NCI-H1105 treated with DMSO at 0.1 percent for 48 hours (cell line): ENCODE results near the gene BSG.

Experiments used
- DNase-seq: peaks from one replicate; lab custom pipeline; 2025; lab: John Stamatoyannopoulos, UW

BSG gene

GRCh38 chr19:540867-541637 lies 31.3 kb upstream of the BSG start:
- no peak for DNase-seq

DNA sequence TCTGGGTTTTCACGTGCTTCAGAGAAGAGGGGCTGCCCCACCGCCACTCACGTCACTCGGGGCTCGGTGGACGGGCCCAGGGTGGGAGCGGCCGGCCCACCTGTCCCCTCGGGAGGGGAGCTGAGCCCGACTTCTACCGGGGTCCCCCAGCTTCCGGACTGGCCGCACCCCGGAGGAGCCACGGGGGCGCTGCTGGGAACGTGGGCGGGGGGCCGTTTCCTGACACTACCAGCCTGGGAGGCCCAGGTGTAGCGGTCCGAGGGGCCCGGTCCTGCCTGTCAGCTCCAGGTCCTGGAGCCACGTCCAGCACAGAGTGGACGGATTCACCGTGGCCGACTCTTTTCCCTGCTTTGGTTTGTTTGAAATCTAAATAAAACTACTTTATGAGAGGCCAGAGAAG lies 30.7 kb upstream of the BSG start:
- DNase-seq = no peak

- no peak for DNase-seq
Observed at GRCh38 chr19:542173-542866, 30.1 kb upstream of the BSG start.

DNA sequence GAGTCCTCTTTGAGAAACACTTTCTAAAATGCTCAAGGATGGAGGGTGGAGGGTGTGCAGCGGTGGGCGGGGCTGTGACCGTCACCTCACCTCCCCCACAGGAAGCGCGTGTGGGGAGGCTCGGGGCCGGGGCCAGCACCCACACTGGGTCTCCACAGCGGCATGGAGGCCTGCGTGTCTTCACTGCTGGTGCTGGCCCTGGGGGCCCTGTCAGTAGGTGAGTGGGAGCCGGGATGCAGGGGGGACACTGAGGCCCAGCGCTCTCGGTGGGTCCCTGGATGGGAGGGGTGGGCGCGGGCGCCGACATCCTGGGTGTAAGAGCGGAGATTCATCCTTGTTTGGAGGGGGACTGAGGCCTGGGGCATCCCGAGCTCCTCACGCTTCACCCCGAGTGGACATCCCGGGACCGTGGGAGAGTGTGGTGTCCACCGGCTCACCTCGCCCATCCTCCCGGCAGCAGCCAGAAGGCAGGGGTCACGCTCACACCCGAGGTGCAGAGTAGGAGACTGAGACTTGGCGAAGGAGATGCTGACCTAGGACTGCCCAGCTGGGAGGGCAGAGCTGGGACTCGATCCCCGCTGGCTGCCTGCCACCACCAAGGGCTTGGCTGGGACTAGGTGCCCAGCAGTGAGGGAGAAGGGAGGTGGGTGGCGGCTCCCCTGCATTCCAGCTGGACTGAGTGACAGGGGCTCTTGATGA lies 28.3 kb upstream of the BSG start, which contains the start of gene GZMM:
Gene GZMM, plus strand, starts transcription at position 144 of the 699 bp plus-strand sequence. Its CDS starts 19 bp downstream, at position 163.
- no peak for DNase-seq

- no peak for DNase-seq
Observed at GRCh38 chr19:547117-547516, 25.3 kb upstream of the BSG start.

GRCh38 chr19:547836-548720 lies 24.3 kb upstream of the BSG start:
- no peak for DNase-seq

GRCh38 chr19:548886-549830 lies 23.2 kb upstream of the BSG start:
- no peak for DNase-seq

DNA sequence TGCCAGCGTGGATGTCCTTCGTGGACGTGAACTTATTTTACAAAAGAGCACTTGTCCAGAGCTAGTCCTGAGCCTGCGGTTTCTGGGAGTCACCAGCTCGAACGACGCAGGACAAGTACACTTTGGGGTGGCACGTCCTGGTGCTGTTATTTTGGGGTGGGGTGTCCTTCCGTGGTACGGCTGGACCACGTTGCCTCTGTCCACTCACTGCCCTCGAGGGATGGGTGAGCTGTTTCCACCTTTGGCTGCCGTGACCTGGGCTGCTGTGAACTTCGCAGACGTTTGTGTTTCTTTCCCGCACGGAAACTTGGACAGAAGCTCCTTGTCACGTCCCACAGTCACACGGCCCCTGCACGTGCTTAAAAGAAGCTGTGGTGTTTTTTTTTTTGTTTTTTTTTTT lies 17.6 kb upstream of the BSG start:
- no peak for DNase-seq

- DNase-seq = no peak
Observed at GRCh38 chr19:555474-555808, 17.0 kb upstream of the BSG start.

GRCh38 chr19:556611-557382 lies 15.6 kb upstream of the BSG start:
- no peak for DNase-seq

DNA sequence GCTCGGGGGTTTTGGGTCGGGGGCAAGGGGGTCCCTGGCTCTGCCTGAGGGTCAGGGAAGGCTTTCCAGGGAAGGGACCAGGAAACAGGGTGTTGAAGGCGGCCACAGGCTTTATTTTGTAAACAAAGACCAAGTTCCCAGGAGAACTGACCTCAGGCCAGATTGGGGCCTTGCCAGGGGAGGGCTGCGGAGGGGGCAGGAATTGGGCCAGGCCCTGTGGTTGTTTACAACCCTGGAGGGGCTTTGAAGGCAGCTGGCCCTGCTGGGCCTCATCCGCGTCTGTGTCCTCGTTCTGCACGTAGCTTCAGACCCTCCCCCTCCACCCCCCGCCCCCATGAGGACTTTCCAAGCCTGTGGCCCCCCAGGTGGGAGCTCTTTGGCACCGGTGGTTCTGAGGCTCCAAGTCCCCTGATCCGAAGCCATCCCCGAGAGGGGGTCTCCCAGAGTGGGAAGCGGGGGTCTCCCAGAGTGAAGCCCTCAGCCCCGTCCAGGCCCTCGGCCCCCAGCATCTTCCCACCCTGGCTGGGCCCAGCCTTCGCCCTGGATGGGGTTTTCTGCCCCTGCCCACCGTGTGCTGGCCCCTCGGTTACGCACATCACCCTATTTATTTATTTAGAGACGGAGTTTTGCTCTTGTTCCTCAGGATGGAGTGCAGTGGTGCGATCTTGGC lies 13.5 kb upstream of the BSG start:
- DNase-seq = no peak

DNA sequence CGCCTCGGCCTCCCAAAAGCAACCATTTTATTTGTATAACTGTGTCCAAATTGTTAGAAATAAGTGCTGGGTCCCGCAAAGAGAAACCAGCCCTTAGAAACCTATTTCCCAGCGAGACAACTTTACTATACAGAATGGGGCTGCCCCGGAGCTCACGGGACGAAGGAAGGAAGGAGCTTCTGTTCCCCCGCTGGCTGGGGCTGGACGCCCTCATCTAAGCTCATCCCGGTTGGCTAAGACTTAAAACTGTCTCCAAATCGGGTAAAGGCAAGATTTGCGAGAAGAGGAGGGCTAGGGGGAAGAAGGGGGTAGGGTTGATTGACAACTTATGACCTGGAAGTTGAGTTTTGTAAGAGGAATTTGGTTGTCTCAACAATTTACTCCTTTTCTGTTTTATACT lies 12.3 kb upstream of the BSG start:
- DNase-seq = no peak

GRCh38 chr19:566403-566802 lies 6.0 kb upstream of the BSG start:
- DNase-seq = no peak

DNA sequence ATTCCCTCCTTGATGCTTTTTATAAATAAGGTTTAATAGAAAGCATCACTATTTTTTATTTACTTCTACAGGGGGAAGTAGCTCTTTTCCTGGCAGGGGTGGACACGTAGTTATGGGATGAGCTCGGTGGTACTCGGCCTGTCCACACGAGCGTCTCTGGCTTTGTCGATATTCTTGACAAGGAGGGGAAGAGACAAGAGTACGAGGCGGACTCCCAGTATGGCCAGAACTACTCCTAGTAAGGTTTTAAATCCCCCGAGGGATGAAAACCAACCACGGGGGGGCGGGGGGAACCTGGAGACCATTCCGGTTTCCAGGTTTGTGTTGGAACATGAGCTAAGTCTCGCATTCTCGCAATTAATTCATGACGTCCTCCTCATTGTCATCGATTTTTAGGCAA lies 5.6 kb upstream of the BSG start:
- DNase-seq = no peak

- no peak for DNase-seq
Observed at GRCh38 chr19:567296-567900, 5.0 kb upstream of the BSG start.

DNA sequence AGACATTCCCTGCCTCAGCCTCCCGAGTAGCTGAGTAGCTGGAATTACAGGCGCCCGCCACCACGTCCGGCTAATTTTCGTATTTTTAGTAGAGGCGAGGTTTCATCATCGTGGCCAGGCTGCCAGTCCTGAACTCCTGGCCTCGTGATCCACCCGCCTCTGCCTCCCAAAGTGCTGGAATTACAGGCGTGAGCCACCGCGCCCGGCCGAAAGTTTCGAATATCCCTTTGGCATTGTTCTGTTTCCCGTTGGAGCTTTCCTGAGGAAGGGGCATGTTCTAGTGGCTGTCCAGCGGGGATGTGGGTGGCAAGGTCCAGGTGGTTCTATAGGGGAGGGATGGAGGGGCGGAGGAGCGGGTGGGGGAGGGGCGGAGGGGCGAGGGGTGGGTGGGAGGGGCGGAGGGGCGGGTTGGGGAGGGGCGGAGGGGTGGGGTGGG lies 2.1 kb upstream of the BSG start:
- no peak for DNase-seq

- DNase-seq = peak; percentile 78
Observed at GRCh38 chr19:570937-571565, 1.3 kb upstream of the BSG start.

- DNase-seq = peak; percentile 61
Observed at GRCh38 chr19:571566-571974, 826 bp upstream of the BSG start.
